Neural progenitor cell (in vitro differentiated cells): Measurements from ENCODE around the gene CACNA2D4. TPM values are rescaled to one million over a fixed set of nuclear protein-coding genes. Genes with fewer than 3 reads are reported as not detected.

ENCODE experiments used
- DNase-seq: peaks from one replicate; pipeline ENCODE4 v3.0.0-alpha.2; 2016; ENCODE audit warnings: low spot score
- H2AFZ ChIP-seq: fragments of 200-600 bp; sonication (generic); replicated peaks from 2 replicates; pipeline ENCODE4 v1.6.1; 2016; ENCODE audit warnings: antibody characterized with exemption
- H3F3A ChIP-seq: fragments of 200-600 bp; sonication (generic); 2 replicates; pipeline ENCODE4 v1.6.1; 2016; ENCODE audit warnings: antibody characterized with exemption, low read depth
- H3K27ac ChIP-seq: fragments of 200-600 bp; sonication (generic); 2 replicates; pipeline ENCODE4 v1.5.1; 2016; ENCODE audit warnings: mild to moderate bottlenecking
- H3K27me3 ChIP-seq: fragments of 200-600 bp; sonication (generic); 2 replicates; pipeline ENCODE4 v1.6.1; 2016; ENCODE audit warnings: mild to moderate bottlenecking, moderate library complexity
- H3K36me3 ChIP-seq: fragments of 200-600 bp; sonication (generic); 2 replicates; pipeline ENCODE4 v1.5.1; 2016
- H3K4me1 ChIP-seq: fragments of 200-600 bp; sonication (generic); 2 replicates; pipeline ENCODE4 v1.6.1; 2016; ENCODE audit warnings: mixed run types
- H3K4me2 ChIP-seq: fragments of 200-600 bp; sonication (generic); 2 replicates; pipeline ENCODE4 v1.6.1; 2016
- H3K4me3 ChIP-seq: fragments of 200-600 bp; sonication (generic); 2 replicates; pipeline ENCODE4 v1.5.1; 2016
- H3K79me2 ChIP-seq: fragments of 200-600 bp; sonication (generic); 2 replicates; pipeline ENCODE4 v1.6.1; 2016; ENCODE audit warnings: low read depth
- H3K9ac ChIP-seq: fragments of 200-600 bp; sonication (generic); 2 replicates; pipeline ENCODE4 v1.6.1; 2016
- H3K9me3 ChIP-seq: fragments of 200-600 bp; sonication (generic); 2 replicates; pipeline ENCODE4 v1.5.1; 2016; ENCODE audit warnings: low read depth
- H4K20me1 ChIP-seq: fragments of 200-600 bp; sonication (generic); 2 replicates; pipeline ENCODE4 v1.6.1; 2016; ENCODE audit warnings: low read depth
- H3K27ac Mint-ChIP-seq: 3 replicates; pipeline ENCODE4 v1.8.0; 2021; ENCODE audit warnings: mixed read lengths
- H3K27me3 Mint-ChIP-seq: 2 replicates; pipeline ENCODE4 v1.8.0; 2022; ENCODE audit warnings: low read depth, mild to moderate bottlenecking, inconsistent platforms, moderate library complexity, mixed read lengths; ENCODE audit not compliant: insufficient read depth
- H3K36me3 Mint-ChIP-seq: 3 replicates; pipeline ENCODE4 v1.8.0; 2021; ENCODE audit warnings: mixed read lengths
- H3K4me1 Mint-ChIP-seq: 3 replicates; pipeline ENCODE4 v1.8.0; 2021; ENCODE audit warnings: mixed read lengths
- H3K4me3 Mint-ChIP-seq: 3 replicates; pipeline ENCODE4 v1.8.0; 2021; ENCODE audit warnings: mild to moderate bottlenecking, moderate library complexity, mixed read lengths
- H3K9me3 Mint-ChIP-seq: 3 replicates; pipeline ENCODE4 v1.8.0; 2020; ENCODE audit warnings: mixed read lengths
- CTCF ChIP-seq: fragments of 200-600 bp; sonication (generic); IDR thresholded peaks from 2 replicates; pipeline ENCODE4 v1.5.1; 2017; ENCODE audit warnings: antibody characterized with exemption, mild to moderate bottlenecking
- EZH2 ChIP-seq: fragments of 200-600 bp; sonication (generic); IDR thresholded peaks from 2 replicates; pipeline ENCODE4 v1.6.1; 2017; ENCODE audit warnings: antibody characterized with exemption, mild to moderate bottlenecking, moderate library complexity
- EZH2phosphoT487 ChIP-seq: fragments of 200-600 bp; sonication (generic); IDR thresholded peaks from 2 replicates; pipeline ENCODE4 v1.6.1; 2017; ENCODE audit warnings: antibody characterized with exemption
- total RNA-seq: library from RNA; depleted of rRNA; stranded (reverse); fragments of >200 nt; gene quantifications from 2 replicates; pipeline ENCODE4 v1.2.3, GENCODE V29; 2015; ENCODE audit warnings: low replicate concordance

CACNA2D4 gene
- total RNA-seq, 1 donor from 2014 or later: 3.0 TPM

GRCh38 chr12:1814266-1814665 lies 104.2 kb downstream of the CACNA2D4 start:
- no peak overlapping the region for H3K27ac Mint-ChIP-seq
- Histone ChIP-seq H3K27ac (no peak overlapping the region), H3K36me3 (no peaks in the 10 kb centered on the region), H4K20me1 (no peaks in the 10 kb centered on the region), H3K27me3 (peaks cover 3% of the 10 kb centered on the region), H3K4me1 (no peaks in the 10 kb centered on the region), H3K9me3 (no peaks in the 10 kb centered on the region), H3K4me2 (no peak overlapping the region), H3K79me2 (no peaks in the 10 kb centered on the region), H3K4me3 (no peak overlapping the region), H3F3A (no peaks in the 10 kb centered on the region), H3K9ac (no peak overlapping the region), H2AFZ (no peak overlapping the region)
- H3K4me1 Mint-ChIP-seq: peaks cover 51% of the 10 kb centered on the region
- DNase-seq: no peak
- peaks cover 4% of the 10 kb centered on the region for H3K9me3 Mint-ChIP-seq
- peaks cover 9% of the 10 kb centered on the region for H3K27me3 Mint-ChIP-seq
- H3K36me3 Mint-ChIP-seq: no peaks in the 10 kb centered on the region
- H3K4me3 Mint-ChIP-seq: no peak overlapping the region
- TF ChIP-seq CTCF (no peak), EZH2phosphoT487 (no peak), EZH2 (no peak)

GRCh38 chr12:1812650-1813302 lies 105.7 kb downstream of the CACNA2D4 start:
- no peak overlapping the region for H3K9ac ChIP-seq
- Mint-ChIP-seq H3K27me3 (peaks cover 9% of the 10 kb centered on the region), H3K9me3 (peaks cover 6% of the 10 kb centered on the region), H3K27ac (peak overlapping the region; percentile 92), H3K4me3 (no peak overlapping the region), H3K36me3 (peaks cover 2% of the 10 kb centered on the region), H3K4me1 (peaks cover 50% of the 10 kb centered on the region)
- H3K27me3 ChIP-seq: no peaks in the 10 kb centered on the region
- no peaks in the 10 kb centered on the region for H3F3A ChIP-seq
- no peaks in the 10 kb centered on the region for H3K4me1 ChIP-seq
- no peak overlapping the region for H3K4me3 ChIP-seq
- no peak for DNase-seq
- H3K4me2 ChIP-seq: no peak overlapping the region
- H3K79me2 ChIP-seq: no peaks in the 10 kb centered on the region
- H3K9me3 ChIP-seq: no peaks in the 10 kb centered on the region
- no peaks in the 10 kb centered on the region for H4K20me1 ChIP-seq
- H2AFZ ChIP-seq: no peak overlapping the region
- no peak for TF ChIP-seq CTCF
- no peak for TF ChIP-seq EZH2phosphoT487
- TF ChIP-seq EZH2: no peak
- H3K27ac ChIP-seq: no peak overlapping the region
- H3K36me3 ChIP-seq: no peaks in the 10 kb centered on the region

GRCh38 chr12:1811948-1812291 lies 106.5 kb downstream of the CACNA2D4 start:
- H3K4me2 ChIP-seq: no peak overlapping the region
- Mint-ChIP-seq H3K27me3 (peaks cover 9% of the 10 kb centered on the region), H3K4me3 (no peak overlapping the region), H3K36me3 (peaks cover 2% of the 10 kb centered on the region), H3K27ac (no peak overlapping the region), H3K9me3 (peaks cover 6% of the 10 kb centered on the region), H3K4me1 (peaks cover 49% of the 10 kb centered on the region)
- H2AFZ ChIP-seq: no peak overlapping the region
- no peak overlapping the region for H3K9ac ChIP-seq
- no peak for DNase-seq
- TF ChIP-seq CTCF: no peak
- TF ChIP-seq EZH2: no peak
- no peak for TF ChIP-seq EZH2phosphoT487
- no peak overlapping the region for H3K4me3 ChIP-seq
- H3F3A ChIP-seq: no peaks in the 10 kb centered on the region
- no peak overlapping the region for H3K27ac ChIP-seq
- no peaks in the 10 kb centered on the region for H4K20me1 ChIP-seq
- no peaks in the 10 kb centered on the region for H3K36me3 ChIP-seq
- H3K79me2 ChIP-seq: no peaks in the 10 kb centered on the region
- no peaks in the 10 kb centered on the region for H3K27me3 ChIP-seq
- no peaks in the 10 kb centered on the region for H3K4me1 ChIP-seq
- no peaks in the 10 kb centered on the region for H3K9me3 ChIP-seq
